ENCODE measurements around the gene SV2C.

The SV2C gene

DNA sequence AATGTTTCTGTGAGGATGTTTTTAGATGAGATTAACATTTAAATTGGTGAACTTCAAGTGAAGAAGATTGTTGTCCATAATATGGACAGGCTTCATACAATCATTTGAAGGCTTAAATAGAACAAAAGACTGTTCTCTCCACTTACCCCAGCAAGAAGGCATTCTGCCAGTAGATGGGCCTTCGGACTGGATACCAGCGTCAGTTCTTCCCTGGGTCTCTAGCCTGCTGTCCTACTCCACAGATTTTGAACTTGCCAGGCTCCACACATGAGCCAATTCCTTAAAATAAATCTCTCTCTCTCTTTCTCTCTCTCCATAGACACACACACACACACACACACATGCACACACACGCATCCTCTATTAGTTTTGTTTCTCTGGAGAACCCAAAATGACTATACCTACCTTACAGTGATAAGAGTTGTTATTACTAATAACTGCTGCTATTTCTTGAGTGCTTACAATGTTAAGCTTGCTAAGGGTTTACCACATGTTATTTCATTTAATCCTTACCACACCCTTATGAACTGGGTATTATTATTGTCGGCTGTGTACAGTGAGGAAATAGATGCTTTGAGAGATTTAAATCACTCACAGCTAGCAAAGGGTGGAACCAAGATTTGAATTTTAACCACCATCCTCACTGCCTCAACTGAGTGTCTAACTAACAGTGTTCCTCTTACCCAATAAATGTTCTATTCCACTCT is 300.1 kb downstream of the SV2C start:
- DNase-seq (ENCODE audit: low read depth) = no peak

DNA sequence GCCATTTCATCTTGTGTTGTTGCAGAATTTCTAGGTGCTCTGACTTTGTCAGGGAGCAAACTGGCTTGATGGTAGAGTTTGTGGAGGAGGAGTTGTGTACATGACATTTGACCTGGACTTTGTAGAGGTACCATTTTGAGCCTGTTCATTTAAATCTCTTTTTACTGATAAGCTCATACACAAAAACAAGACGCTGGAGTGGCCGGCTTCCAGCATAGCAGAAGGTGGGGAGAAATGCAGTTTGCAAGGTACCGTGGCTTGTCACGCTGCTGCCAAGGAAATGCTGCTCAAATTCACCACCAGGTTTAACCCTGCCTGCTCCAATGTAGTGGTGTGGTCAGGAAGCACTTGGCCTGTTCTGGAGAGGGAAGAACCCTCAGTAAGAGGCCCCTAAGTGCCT is 301.0 kb downstream of the SV2C start:
- no peak for DNase-seq (ENCODE audit: low read depth)

DNA sequence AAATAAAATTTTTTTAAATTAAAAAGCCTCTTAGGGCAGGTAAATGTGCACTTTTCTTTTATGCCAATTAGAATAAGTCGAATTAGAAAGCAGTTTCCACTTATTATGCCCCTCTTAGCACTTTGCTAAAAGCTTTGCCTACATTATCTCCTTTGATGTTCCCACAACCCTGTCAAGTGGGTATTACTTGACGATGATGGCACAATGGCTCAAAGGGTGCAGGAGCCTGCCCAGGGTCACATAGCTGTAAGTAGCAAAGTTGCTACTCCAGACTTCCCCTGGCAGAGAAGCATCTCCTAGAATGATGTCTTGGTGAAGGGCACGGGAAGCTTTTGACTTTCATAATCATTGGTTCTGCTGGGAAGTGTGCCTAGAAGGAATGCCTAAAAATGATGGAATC is 301.5 kb downstream of the SV2C start:
- no peak for DNase-seq (ENCODE audit: low read depth)

DNA sequence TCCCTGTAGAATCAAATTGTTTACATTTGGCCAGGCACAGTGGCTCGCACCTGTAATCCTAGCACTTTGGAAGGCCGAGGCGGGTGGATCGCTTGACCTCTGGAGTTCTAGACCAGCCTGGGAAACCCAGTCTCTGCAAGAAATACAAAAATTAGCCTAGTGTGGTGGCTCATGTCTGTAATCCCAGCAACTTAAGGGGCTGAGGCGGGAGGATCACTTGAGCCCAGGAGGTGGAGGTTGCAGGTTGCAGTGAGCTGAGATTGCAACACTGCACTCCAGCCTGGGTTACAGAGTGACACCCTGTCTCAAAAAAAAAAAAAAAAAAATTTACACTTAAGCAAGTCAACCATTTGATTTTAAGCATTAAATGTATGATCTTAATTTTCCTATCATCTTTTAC is 302.4 kb downstream of the SV2C start:
- DNase-seq (ENCODE audit: low read depth) = no peak

DNA sequence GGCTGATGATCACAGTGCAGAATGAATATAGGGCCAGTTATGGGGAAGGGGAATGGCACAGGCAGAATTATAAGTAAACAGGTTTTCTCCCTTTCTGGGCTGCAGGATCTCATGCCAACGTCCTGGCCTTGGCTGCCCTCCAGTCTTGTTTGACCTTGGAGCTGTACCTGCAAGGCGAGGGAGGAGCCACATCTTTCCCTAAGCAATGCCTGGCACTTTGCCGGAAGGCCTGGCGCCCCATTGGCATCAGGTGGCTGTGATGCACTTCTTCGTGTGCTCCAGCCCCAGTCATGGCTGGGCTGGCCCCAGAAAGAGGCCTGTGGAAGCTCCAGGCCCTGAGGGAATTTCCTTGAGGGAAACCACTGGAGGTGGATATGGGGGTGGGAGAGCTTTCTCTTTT is 303.2 kb downstream of the SV2C start:
- no peak for DNase-seq (ENCODE audit: low read depth)

DNA sequence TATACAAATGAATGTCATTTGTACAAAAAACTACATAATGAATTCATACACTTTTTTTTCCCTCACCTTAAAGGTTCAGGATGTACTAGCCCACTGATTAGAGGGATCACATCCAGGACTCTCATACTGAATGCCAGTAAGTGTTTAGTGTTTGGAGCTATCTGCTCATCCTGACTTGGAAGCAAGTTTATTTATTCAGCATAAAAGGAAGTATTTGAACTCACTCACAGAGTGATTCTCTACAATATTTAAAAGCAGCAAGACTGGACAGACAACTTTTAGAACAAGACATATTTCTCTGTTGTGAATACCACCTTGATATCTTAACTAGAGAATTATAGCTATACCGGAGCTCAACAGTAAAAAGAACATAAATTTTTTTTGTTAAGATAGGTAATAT is 305.1 kb downstream of the SV2C start:
- DNase-seq (ENCODE audit: low read depth) = no peak

DNA sequence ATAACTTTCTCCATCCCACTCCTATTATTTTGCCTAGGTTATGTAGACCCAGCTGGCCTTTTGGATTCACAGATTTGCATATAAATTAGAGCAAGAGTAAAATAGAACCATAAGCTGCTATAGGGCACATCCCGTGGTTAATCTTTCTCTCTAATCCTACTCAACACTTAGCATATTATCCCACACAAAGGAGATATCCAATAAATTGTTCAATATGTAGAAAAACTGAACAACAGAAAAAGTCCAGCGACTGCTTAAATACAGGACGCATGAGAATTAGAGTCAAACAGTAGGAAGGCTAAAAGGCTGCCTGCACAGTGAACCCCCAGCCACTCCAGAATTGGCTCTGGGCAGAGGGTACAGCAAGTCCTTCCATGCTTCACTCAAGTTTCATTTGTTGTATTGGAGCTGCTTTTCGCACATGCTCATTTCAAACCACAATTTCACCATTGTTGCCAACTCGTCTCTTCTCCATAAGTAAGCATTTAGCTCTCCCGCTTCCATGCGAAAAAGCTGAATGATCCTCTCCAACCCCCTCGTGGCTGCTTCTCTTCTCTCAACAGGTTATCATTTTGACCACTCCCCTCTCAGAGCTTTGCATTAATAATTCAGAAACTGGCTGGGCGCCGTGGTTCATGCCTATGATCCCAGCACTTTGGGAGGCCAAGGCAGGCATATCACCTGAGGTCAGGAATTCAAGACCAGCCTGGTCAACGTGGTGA is 305.8 kb downstream of the SV2C start:
- DNase-seq (ENCODE audit: low read depth) = no peak

DNA sequence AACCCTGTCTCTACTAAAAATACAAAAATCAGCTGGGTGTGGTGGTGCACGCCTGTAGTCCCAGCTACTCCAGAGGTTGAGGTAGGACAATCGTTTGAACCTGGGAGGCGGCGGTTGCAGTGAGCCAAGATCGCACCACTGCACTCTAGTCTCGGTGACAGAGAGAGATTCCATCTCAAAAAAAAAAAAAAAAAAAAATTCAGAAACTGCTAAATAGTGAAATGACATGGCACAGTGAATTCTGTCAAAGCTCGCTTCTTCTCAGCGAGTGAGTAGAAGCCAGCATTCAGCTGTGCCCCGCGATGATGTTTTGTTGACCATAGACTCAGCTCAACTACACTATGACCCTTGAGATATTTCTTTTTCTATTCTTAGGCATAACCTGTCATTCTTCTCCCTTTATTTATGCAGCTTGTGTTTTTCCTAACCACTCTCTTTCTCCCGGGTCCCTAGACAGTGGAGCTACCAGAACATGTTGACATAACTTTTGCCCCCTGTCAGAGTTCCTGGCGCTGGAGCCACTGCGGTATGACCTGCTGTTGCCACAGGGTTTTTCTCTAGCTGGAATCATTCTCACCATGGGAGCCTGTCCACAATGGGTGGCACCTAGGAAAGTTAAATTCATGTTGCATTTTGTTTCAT is 306.5 kb downstream of the SV2C start:
- DNase-seq (ENCODE audit: low read depth) = no peak

DNA sequence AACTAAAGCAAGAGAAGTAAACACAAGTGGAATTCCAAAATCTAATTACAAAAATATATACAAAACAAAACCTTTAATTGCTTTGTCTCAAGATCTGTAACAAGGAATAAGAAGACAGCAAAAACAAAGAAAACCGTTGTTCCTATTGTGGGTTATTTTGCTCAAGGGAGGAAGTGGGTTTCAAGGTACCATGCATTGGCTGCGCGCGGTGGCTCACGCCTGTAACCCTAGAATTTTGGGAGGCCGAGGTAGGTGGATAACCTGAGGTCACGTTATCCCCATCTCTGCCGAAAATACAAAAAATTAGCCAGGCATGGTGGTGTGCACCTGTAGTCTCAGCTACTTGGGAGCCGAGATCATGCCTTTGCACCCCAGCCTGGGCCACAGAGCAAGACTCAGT is 307.8 kb downstream of the SV2C start:
- no peak for DNase-seq (ENCODE audit: low read depth)

DNA sequence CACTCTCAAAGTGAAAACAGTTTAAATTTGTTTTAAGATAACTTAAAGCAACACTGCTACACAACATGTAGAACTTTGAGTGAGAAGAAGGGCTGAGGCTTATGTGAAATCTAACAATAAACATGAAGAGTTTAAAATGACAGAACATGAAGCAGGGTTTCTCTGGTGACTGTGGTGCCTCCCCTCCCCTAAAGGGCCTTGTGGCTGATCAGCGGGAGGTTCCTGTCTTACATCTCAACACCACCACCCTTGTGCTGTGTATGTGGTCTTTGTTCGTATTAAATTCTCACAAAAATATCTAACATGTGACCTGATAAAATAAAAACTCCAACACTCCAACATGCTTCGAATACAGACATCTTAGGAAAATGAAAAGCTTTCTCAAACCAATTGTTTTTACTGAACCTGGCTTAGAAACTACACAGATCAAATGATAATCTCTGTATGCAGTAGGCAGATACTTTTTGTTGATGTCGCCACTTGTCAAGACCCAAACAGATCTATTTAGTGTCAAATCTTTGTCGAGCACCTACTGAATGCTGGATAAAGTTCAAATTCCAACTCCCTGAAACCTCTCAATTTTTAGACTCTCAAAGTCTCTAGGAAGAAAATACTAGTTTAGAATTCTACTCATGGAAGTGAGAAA is 310.0 kb downstream of the SV2C start:
- DNase-seq (ENCODE audit: low read depth) = no peak

DNA sequence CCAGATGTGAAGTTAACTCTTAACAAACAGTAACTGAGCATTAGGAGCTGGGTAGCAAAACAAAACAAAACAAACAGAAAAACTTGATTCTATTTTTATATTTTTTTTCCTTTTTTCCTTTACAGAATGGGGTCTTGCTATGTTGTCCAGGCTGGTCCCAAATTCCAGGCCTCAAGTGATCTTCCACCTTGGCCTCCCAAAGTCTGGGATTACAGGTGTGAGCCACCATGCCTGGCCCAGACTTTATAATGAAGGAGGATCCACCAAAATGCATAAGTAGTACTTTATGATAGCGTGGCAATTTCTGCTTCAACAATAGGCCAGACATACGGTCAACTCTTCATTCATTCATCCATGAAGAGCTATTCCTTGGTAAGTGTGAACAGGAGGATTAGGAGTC is 314.0 kb downstream of the SV2C start:
- DNase-seq (ENCODE audit: low read depth) = no peak

DNA sequence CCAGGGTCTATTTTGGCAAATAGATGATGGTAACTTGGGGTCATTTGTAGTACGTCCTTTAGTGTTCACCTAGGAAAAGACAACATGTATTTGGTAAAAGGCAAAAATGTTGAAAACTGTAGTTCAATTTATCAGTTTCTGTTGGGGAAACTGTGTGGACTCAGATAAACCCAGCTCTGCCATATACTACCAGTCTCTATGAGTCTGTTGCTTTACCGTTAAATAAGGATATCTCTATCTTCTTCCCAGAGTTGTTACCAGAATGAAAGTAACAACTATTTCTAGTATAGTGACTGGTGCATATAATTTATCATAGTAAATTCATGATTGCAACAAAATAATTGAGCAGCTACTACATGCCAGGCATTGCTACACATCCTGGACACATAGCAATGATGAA is 316.1 kb downstream of the SV2C start:
- no peak for DNase-seq (ENCODE audit: low read depth)

DNA sequence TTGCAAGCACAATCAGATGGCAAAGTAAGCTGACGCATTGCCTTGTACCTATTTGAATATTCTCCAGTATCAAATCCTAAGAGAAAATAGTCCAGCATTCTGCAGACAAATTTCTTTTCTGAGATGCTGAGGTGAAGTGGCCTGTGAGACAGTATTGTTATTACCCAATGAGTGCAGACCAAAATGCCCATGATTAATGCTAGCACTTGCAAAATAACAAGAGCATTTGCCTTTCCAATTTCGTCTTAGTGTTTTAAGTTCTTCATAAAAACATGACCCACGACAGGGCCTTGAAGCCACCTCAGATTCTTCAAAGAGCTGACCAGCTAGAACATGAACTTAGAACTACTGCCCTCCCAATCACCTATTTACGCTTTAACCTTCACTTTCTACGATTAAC is 317.3 kb downstream of the SV2C start:
- DNase-seq (ENCODE audit: low read depth) = no peak

DNA sequence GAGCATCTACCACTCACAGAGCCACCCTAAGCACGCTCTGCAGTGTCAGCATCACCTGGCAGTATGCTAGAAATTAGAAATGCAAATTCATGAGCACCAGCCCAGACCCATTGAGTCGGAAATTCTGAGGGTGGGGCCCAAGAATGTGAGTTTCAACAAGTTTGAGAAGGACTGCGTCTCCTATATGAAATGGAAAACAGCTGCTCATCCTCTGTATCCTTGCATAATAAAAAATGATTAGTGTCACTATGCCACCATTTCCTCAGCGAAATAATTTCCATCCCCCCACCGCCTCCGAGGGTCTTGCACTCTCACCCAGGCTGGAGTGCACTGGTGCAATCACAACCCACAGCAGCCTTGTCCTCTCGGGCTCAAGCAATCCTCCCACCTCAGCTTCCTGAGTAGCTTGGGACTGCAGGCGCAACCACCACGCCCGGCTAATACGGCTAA is 318.6 kb downstream of the SV2C start:
- DNase-seq (ENCODE audit: low read depth) = no peak

DNA sequence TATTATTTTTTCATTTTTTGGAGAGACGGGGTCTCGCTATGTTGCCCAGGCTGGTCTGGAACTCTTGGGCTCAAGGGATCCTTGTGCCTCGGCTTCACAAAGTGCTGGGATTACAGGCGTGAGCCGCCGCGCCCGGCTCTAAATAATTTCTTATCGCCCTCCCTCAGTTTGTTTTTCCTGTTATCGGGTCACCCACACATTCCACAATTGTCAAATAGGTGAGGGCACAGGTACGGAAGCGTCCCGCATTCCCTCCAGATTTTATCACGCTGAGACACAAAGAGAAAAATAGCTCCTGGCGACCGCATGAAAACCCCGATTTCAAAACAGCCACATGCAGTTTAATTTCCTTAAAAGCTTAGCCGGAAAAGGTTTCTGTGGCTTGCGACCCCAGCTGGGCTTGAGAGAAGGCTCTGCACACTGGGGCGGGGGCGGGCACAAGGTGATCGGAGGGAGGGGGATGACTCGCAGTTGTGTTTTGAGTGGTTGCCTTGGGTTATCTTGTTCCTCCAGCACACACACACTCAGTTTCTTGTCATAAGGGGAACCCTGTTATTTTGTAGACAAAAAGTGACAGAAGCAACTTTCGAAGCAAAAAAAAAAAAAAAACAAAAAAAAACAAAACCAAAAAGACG is 319.2 kb downstream of the SV2C start:
- no peak for DNase-seq (ENCODE audit: low read depth)

DNA sequence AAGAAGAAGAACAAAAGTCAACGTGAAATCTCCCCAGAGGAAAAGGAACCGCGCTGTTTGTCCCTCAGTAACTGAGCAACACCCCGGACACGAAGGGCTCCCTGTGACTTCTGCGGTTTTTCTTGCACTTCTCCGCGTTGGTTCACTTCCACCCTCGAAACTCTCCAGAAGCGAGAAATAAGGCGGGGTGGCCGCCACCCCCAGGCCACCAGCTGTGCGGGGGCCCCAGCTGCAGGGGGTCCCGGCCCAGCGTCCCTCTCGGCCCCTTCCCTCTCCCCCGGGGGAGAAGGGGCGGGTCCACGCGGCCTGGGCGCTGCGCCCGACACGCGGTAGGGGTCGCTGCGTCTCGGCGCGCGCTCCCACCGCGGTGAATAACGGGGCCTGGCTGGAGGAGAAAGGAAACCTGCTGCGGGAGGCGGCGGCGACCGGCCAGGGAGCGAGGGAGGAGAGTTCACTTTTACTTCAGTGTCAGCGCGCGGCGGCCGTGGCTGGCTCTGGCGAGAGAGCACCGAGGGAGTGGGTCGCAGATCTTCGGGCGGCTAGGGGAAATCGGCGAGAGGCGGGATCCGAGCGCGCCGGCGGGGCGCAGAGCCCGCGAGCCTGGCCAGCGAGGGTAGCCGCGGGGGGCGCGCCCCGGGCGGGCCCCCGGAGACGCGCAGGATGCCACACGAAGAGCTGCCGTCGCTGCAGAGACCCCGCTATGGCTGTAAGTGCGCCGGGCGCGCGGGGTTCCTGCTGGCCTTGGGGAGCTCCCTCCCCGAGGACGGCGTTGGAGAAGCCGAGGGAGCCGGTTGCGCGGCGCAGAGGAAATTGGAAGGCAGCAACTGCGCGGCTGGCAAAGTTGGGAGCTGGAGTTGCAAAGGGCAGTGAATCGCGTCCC is 319.9 kb downstream of the SV2C start, which contains the start of gene IQGAP2:
Gene IQGAP2, plus strand, starts transcription at position 400 of the 880 bp plus-strand sequence. Its CDS starts 261 bp downstream, at position 661.
- DNase-seq (ENCODE audit: low read depth) = no peak

All from GM04504 (cell line).